ENCODE results near the gene TRIP13.
"Not testable (repeated sequence)": the region's sequence is repeated elsewhere in the genome, so short reads cannot be mapped to it uniquely, and the experiment has no call there.

The TRIP13 gene

GRCh38 chr5:923281-923873 lies 30.7 kb downstream of the TRIP13 start:
- H3K27ac ChIP-seq, result no peak overlapping the region

GRCh38 chr5:926417-927171 lies 33.9 kb downstream of the TRIP13 start:
- TF ChIP-seq CTCF (conservative IDR thresholded peaks at IDR 0.05) (no peak), ZFX (IDR thresholded peaks at IDR 0.05) (no peak)
- no peak overlapping the region for H3K27ac ChIP-seq

More at GRCh38 chr5:923281-923873, 30.7 kb downstream of the TRIP13 start:
- no peak for TF ChIP-seq ZFX (IDR thresholded peaks at IDR 0.05)
- peak; percentile 96 for TF ChIP-seq CTCF (conservative IDR thresholded peaks at IDR 0.05)

GRCh38 chr5:927172-928015 lies 34.7 kb downstream of the TRIP13 start:
- no peak overlapping the region for H3K27ac ChIP-seq
- TF ChIP-seq ZFX (IDR thresholded peaks at IDR 0.05) (no peak), CTCF (conservative IDR thresholded peaks at IDR 0.05) (no peak)

GRCh38 chr5:929182-929581 lies 36.5 kb downstream of the TRIP13 start:
- H3K27ac ChIP-seq, result not testable (repeated sequence)

- no peak overlapping the region for H3K27ac ChIP-seq
- TF ChIP-seq ZFX (IDR thresholded peaks at IDR 0.05) (no peak), CTCF (conservative IDR thresholded peaks at IDR 0.05) (no peak)
Observed at GRCh38 chr5:929596-929995, 36.9 kb downstream of the TRIP13 start.

- TF ChIP-seq ZFX (IDR thresholded peaks at IDR 0.05) (no peak), CTCF (conservative IDR thresholded peaks at IDR 0.05) (no peak)
- H3K27ac ChIP-seq, result no peak overlapping the region
Observed at GRCh38 chr5:930866-931265, 38.2 kb downstream of the TRIP13 start.

- H3K27ac ChIP-seq, result no peak overlapping the region
- no peak for TF ChIP-seq ZFX (IDR thresholded peaks at IDR 0.05)
- TF ChIP-seq CTCF (conservative IDR thresholded peaks at IDR 0.05), result no peak
Observed at GRCh38 chr5:931570-932145, 39.0 kb downstream of the TRIP13 start.
